B cell (primary cell): ENCODE measurements around the gene ARHGAP15. TPM values are rescaled to one million over a fixed set of nuclear protein-coding genes. Genes with fewer than 3 reads are reported as not detected.

Experiments used
- ATAC-seq: fragments of 200-7000 bp; cut with Tn5 transposase; one replicate; pipeline ENCODE4 v1.10.0; 2021; ENCODE audit warnings: low read depth, mild to moderate bottlenecking, moderate number of reproducible peaks, moderate library complexity
- CTCF ChIA-PET: fragments of 350-600 bp; sonication (Branson Sonifier 250); formaldehyde crosslinking; loops from one replicate; lab custom pipeline; 2021; ENCODE audit warnings: antibody characterized with exemption, inconsistent platforms; lab: Charles Lee
- POLR2A ChIA-PET: fragments of 350-600 bp; sonication (Branson Sonifier 250); formaldehyde crosslinking; loops from one replicate; lab custom pipeline; 2021; ENCODE audit warnings: antibody characterized with exemption; lab: Charles Lee
- DNase-seq: peaks from one replicate; pipeline ENCODE4 v3.0.0; 2013
- H2AFZ ChIP-seq: 2 replicates; pipeline ENCODE4 v1.6.1; 2012; ENCODE audit warnings: mild to moderate bottlenecking, low read depth, low read length; ENCODE audit not compliant: insufficient read depth, poor library complexity, severe bottlenecking
- H3K27ac ChIP-seq, 2 donors: 1 replicate in 1 of 2; 2 replicates in 1 of 2; pipeline ENCODE4 v1.5.1; 2012 to 2013; ENCODE audit warnings: low read length in 2 of 2, mild to moderate bottlenecking in 2 of 2, moderate library complexity in 1 of 2
- H3K27me3 ChIP-seq, 4 experiments: fragments of 200-600 bp in 1 of 4; sonication (generic) in 1 of 4; replicated peaks in 1 of 4; 1 replicate in 2 of 4; 2 replicates in 2 of 4; pipeline versions ENCODE4 v1.6.1 to v1.7.0; 2013 to 2016; ENCODE audit warnings: low read length in 3 of 4, mild to moderate bottlenecking in 2 of 4, mixed read lengths in 1 of 4, moderate library complexity in 1 of 4; ENCODE audit not compliant: insufficient read depth in 4 of 4, control insufficient read depth in 3 of 4; ENCODE audit errors: control extremely low read depth in 1 of 4
- H3K36me3 ChIP-seq, 2 experiments: replicated peaks in 1 of 2; 1 replicate in 1 of 2; 2 replicates in 1 of 2; pipeline versions ENCODE4 v1.6.1 to v1.7.1; 2013; ENCODE audit warnings: low read length in 1 of 2; ENCODE audit not compliant: insufficient read depth in 2 of 2, control insufficient read depth in 1 of 2; ENCODE audit errors: control extremely low read depth in 1 of 2, extremely low read depth in 1 of 2
- H3K4me1 ChIP-seq, 2 donors: fragments of 200-600 bp in 1 of 2; sonication (generic) in 1 of 2; 1 replicate in 1 of 2; 2 replicates in 1 of 2; pipeline versions ENCODE4 v1.5.1 to v1.6.1; 2013 to 2017; ENCODE audit warnings: low read length in 2 of 2; ENCODE audit not compliant: control insufficient read depth in 2 of 2, insufficient read depth in 2 of 2
- H3K4me2 ChIP-seq: replicated peaks from 2 replicates; pipeline ENCODE3; 2012; ENCODE audit warnings: mild to moderate bottlenecking, low read depth, low read length; ENCODE audit not compliant: poor library complexity, severe bottlenecking
- H3K4me3 ChIP-seq, 5 experiments: fragments of 200-600 bp in 1 of 5; sonication (generic) in 1 of 5; 1 replicate in 3 of 5; 2 replicates in 2 of 5; pipeline versions ENCODE4 v1.5.1 to v1.7.0; 2011 to 2016; ENCODE audit warnings: low read length in 4 of 5, mild to moderate bottlenecking in 4 of 5, low read depth in 2 of 5, control low read depth in 1 of 5, moderate library complexity in 1 of 5; ENCODE audit not compliant: insufficient read depth in 1 of 5; ENCODE audit errors: control extremely low read depth in 1 of 5, extremely low read depth in 1 of 5
- H3K79me2 ChIP-seq: fragments of 200-600 bp; sonication (generic); one replicate; pipeline ENCODE4 v1.6.0; 2016; ENCODE audit warnings: low read length; ENCODE audit not compliant: control insufficient read depth, insufficient read depth
- H3K9ac ChIP-seq: fragments of 200-600 bp; sonication (generic); 2 replicates; pipeline ENCODE4 v1.6.1; 2017; ENCODE audit warnings: mild to moderate bottlenecking, low read length, moderate library complexity
- H3K9me3 ChIP-seq, 3 donors: one replicate each; pipeline versions ENCODE4 v1.6.1 to v1.7.1; 2013; ENCODE audit warnings: low read length in 2 of 3; ENCODE audit not compliant: control insufficient read depth in 2 of 3, insufficient read depth in 1 of 3; ENCODE audit errors: control extremely low read depth in 1 of 3
- H4K20me1 ChIP-seq: 2 replicates; pipeline ENCODE4 v1.6.0; 2012; ENCODE audit warnings: mild to moderate bottlenecking, low read length; ENCODE audit not compliant: insufficient read depth, control insufficient read depth, poor library complexity, severe bottlenecking
- H3K27ac Mint-ChIP-seq: one replicate; pipeline ENCODE4 v1.8.0; 2021; ENCODE audit warnings: mixed read lengths
- H3K27me3 Mint-ChIP-seq: one replicate; pipeline ENCODE4 v1.8.0; 2021; ENCODE audit warnings: mixed read lengths
- H3K4me1 Mint-ChIP-seq: one replicate; pipeline ENCODE4 v1.8.0; 2021; ENCODE audit warnings: mixed read lengths
- H3K4me3 Mint-ChIP-seq: one replicate; pipeline ENCODE4 v1.8.0; 2021; ENCODE audit warnings: mixed read lengths
- H3K9me3 Mint-ChIP-seq: one replicate; pipeline ENCODE4 v1.8.0; 2022; ENCODE audit warnings: mixed read lengths; ENCODE audit not compliant: insufficient read depth
- EZH2 ChIP-seq: IDR thresholded peaks from 2 replicates; pipeline ENCODE4 v1.6.1; 2012; ENCODE audit warnings: borderline replicate concordance, low read depth, mild to moderate bottlenecking, moderate library complexity, low read length; ENCODE audit not compliant: insufficient read depth, poor library complexity, severe bottlenecking
- WGBS: methylation state at CpG from one replicate; pipeline ENCODE4 v1.1.5; 2013; ENCODE audit warnings: missing lambda C conversion rate; ENCODE audit not compliant: insufficient coverage; 5-methylcytosine and 5-hydroxymethylcytosine counted together
- intact Hi-C: fragments of 100-400 bp; cut with micrococcal nuclease; formaldehyde crosslinking; loops from one replicate; pipeline ENCODE4 v1.10.0; 2022
- polyA plus RNA-seq: library from polyadenylated mRNA; depleted of rRNA; stranded (reverse); fragments of >200 nt; gene quantifications from 2 replicates; pipeline ENCODE4 v1.2.3, GENCODE V29; 2012
- total RNA-seq, 2 donors: library from RNA; stranded (reverse); fragments of 120-200 nt in 1 of 2; gene quantifications; 1 replicate in 1 of 2; 2 replicates in 1 of 2; pipeline versions ENCODE4 v1.2.3 to v1.2.4, GENCODE V29; 2013 to 2022
- TF ChIP-seq, protein P1 (sequence below): fragments of 200-600 bp; IDR thresholded peaks from one replicate; pipeline ENCODE4 v1.8.0; 2022; ENCODE audit warnings: antibody characterized with exemption, mild to moderate bottlenecking

ARHGAP15 gene
- total and polyA plus RNA-seq, 2 donors (not counting 1 experiment from before 2014, with no cell fraction given): 58.6 to 187 TPM

DNA sequence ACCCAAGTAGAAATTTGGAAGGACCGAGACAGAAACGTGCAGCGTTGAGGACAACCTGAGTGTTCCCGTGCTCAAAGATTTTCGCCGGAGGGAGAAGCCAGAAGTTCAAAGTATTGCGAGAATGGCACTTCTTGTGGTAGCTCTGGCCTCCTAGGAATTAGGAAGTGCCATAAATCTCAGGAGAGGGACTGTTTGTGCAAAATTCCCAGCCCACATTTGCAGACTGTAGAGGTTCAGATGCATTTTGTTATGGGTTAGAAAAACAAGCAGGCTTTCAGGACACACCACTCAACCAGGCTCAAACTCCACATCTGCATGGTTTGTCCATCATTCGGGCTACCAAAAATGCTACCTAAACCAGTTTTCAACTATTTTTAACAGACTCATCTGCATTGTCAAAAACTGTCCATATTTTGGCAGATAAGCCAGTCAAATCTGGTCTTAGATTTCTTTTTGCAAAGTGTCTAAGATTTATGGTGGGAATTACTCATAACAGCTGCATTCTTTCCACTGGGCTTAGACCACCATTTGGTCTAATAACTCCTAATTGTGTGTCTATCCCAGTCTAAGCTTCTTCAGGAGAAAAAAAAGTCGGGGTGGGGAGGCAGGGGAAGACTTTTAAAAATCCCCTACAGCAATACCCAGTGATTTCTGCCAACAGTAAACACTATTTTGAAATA, 422.9 kb downstream of the ARHGAP15 start:
- POLR2A ChIA-PET: no interaction called here
- Mint-ChIP-seq H3K4me3 (no peak overlapping the region), H3K9me3 (no peaks in the 10 kb centered on the region), H3K27me3 (no peaks in the 10 kb centered on the region), H3K27ac (no peak overlapping the region), H3K4me1 (no peaks in the 10 kb centered on the region)
- TF ChIP-seq, protein P1, sequence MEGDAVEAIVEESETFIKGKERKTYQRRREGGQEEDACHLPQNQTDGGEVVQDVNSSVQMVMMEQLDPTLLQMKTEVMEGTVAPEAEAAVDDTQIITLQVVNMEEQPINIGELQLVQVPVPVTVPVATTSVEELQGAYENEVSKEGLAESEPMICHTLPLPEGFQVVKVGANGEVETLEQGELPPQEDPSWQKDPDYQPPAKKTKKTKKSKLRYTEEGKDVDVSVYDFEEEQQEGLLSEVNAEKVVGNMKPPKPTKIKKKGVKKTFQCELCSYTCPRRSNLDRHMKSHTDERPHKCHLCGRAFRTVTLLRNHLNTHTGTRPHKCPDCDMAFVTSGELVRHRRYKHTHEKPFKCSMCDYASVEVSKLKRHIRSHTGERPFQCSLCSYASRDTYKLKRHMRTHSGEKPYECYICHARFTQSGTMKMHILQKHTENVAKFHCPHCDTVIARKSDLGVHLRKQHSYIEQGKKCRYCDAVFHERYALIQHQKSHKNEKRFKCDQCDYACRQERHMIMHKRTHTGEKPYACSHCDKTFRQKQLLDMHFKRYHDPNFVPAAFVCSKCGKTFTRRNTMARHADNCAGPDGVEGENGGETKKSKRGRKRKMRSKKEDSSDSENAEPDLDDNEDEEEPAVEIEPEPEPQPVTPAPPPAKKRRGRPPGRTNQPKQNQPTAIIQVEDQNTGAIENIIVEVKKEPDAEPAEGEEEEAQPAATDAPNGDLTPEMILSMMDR: no peak
- TF ChIP-seq EZH2: no peak
- 96% methylated on average over 8 of the region's 9 CpGs for WGBS
- Histone ChIP-seq H3K27ac (no peak overlapping the region), H3K9me3 (no peaks in the 10 kb centered on the region), H3K36me3 (peaks cover 2 to 15% of the 10 kb centered on the region in 2 experiments), H3K4me3 (no peak overlapping the region), H4K20me1 (no peaks in the 10 kb centered on the region), H3K4me1 (no peaks in the 10 kb centered on the region), H3K9ac (no peak overlapping the region), H3K4me2 (no peak overlapping the region), H3K27me3 (no peaks in the 10 kb centered on the region), H3K79me2 (no peaks in the 10 kb centered on the region), H2AFZ (no peak overlapping the region)
- ATAC-seq (no peak), DNase-seq (no peak)
- intact Hi-C loops: no loop called here
- CTCF ChIA-PET: no interaction called here

DNA sequence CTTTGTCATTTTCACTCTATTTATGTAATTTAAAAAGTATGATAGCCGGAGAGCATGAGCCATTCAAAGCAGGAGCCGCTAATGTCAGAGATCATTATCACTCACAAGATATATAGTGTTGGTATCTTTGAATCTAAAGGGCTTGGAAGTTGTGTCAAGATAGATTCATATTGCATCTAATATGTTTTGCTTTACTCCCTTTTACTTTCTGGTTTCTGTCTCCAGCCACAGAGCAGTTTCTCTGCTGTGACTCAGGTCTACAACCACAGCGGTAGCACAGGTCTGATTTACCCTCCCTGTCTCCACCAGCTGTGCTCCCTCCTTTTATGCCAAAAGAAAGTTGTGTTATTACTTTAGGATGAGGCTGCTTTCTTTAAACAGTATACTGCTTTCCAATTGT, 424.0 kb downstream of the ARHGAP15 start:
- Histone ChIP-seq H3K27me3 (no peaks in the 10 kb centered on the region), H3K4me1 (no peaks in the 10 kb centered on the region), H4K20me1 (no peaks in the 10 kb centered on the region), H3K9me3 (no peaks in the 10 kb centered on the region), H3K4me3 (no peak overlapping the region), H3K9ac (no peak overlapping the region), H2AFZ (no peak overlapping the region), H3K79me2 (no peaks in the 10 kb centered on the region), H3K4me2 (no peak overlapping the region), H3K27ac (no peak overlapping the region), H3K36me3 (peaks cover 2 to 27% of the 10 kb centered on the region in 2 experiments)
- 80% methylated on average over 1 of the region's 3 CpGs for WGBS
- DNase-seq (no peak), ATAC-seq (no peak)
- ChIA-PET CTCF (no interaction called here), POLR2A (no interaction called here)
- intact Hi-C loops: no loop called here
- no peaks in the 10 kb centered on the region for H3K4me1 Mint-ChIP-seq
- H3K27me3 Mint-ChIP-seq: no peaks in the 10 kb centered on the region
- TF ChIP-seq, protein P1: no peak
- TF ChIP-seq EZH2: no peak
- H3K4me3 Mint-ChIP-seq: no peak overlapping the region
- no peak overlapping the region for H3K27ac Mint-ChIP-seq
- no peaks in the 10 kb centered on the region for H3K9me3 Mint-ChIP-seq
